BJ (cell line): Measurements from ENCODE around the gene LPAR1. TPM values are rescaled to one million over a fixed set of nuclear protein-coding genes. Genes with fewer than 3 reads are reported as not detected.

Experiments used
- CTCF ChIA-PET: fragments of 350-600 bp; formaldehyde crosslinking; extraction: SDS; loops from one replicate; lab custom pipeline; 2021; ENCODE audit warnings: antibody characterized with exemption, inconsistent platforms; lab: Yijun Ruan, JAX
- POLR2A ChIA-PET: fragments of 300-600 bp; sonication (Branson Sonifier 250); formaldehyde crosslinking; extraction: SDS; loops from one replicate; lab custom pipeline; 2021; ENCODE audit warnings: antibody characterized with exemption; lab: Charles Lee
- DNase-seq: peaks from one replicate; pipeline ENCODE4 v3.0.0-alpha.2; 2011; ENCODE audit warnings: low read depth
- H3K27me3 ChIP-seq: 2 replicates; pipeline ENCODE4 v1.6.0; 2011; ENCODE audit warnings: low read length; ENCODE audit not compliant: control insufficient read depth, insufficient read depth
- H3K36me3 ChIP-seq: 2 replicates; pipeline ENCODE4 v1.5.1; 2011; ENCODE audit warnings: low read length; ENCODE audit not compliant: control insufficient read depth, insufficient read depth
- H3K4me3 ChIP-seq: 2 replicates; pipeline ENCODE4 v1.5.1; 2011; ENCODE audit warnings: low read depth, mild to moderate bottlenecking, control low read depth, low read length
- polyA plus RNA-seq: library from polyadenylated mRNA; depleted of rRNA; stranded (reverse); fragments of >200 nt; gene quantifications from 2 replicates; pipeline ENCODE4 v1.2.3, GENCODE V29; 2011
- TF ChIP-seq, protein P1 (sequence below): IDR thresholded peaks from 2 replicates; pipeline ENCODE4 v1.5.1; 2011; ENCODE audit warnings: low read depth, mild to moderate bottlenecking, control low read depth, inconsistent platforms, low read length, moderate library complexity; ENCODE audit not compliant: insufficient read depth

LPAR1 gene
- polyA plus RNA-seq, 1 experiment: 224 TPM

- ChIA-PET CTCF (interaction anchor here (0.7 kb wide), 1 partner anchor 16 kb away, joined by 4 read pairs; no protein-coding TSS in a partner anchor), POLR2A (no interaction called here)
- Histone ChIP-seq H3K36me3 (no peaks in the 10 kb centered on the region), H3K27me3 (no peaks in the 10 kb centered on the region), H3K4me3 (no peak overlapping the region)
- TF ChIP-seq, protein P1, sequence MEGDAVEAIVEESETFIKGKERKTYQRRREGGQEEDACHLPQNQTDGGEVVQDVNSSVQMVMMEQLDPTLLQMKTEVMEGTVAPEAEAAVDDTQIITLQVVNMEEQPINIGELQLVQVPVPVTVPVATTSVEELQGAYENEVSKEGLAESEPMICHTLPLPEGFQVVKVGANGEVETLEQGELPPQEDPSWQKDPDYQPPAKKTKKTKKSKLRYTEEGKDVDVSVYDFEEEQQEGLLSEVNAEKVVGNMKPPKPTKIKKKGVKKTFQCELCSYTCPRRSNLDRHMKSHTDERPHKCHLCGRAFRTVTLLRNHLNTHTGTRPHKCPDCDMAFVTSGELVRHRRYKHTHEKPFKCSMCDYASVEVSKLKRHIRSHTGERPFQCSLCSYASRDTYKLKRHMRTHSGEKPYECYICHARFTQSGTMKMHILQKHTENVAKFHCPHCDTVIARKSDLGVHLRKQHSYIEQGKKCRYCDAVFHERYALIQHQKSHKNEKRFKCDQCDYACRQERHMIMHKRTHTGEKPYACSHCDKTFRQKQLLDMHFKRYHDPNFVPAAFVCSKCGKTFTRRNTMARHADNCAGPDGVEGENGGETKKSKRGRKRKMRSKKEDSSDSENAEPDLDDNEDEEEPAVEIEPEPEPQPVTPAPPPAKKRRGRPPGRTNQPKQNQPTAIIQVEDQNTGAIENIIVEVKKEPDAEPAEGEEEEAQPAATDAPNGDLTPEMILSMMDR: no peak
- DNase-seq: no peak
Observed at GRCh38 chr9:110949081-110949480, 89.2 kb downstream of the LPAR1 start.

DNA sequence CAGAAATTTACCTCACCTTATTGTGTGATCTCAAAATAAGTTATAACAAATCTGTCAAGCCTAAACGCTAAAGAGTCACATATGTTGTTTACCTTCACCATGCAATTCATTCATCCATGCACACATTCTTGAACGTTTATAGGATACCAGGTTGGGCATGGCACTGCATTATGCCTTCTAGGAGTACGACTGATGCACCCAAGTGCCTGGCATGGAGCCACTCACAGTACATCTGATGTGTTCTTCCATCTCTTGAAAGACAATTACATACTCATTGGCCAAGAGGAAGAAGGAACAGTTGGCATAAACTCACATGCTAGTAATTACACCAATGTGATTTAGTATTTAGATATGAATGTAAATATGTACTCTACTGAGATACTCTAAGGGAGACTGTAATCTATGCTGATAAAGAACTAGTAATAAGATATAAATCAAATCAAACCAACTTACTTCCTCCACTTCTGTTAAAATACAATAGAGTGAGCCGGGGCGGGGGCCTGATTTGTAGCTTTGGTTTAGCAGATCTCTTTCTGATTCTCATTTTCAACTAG lies 90.7 kb downstream of the LPAR1 start:
- Histone ChIP-seq H3K36me3 (no peaks in the 10 kb centered on the region), H3K4me3 (no peak overlapping the region), H3K27me3 (no peaks in the 10 kb centered on the region)
- POLR2A ChIA-PET: no interaction called here
- DNase-seq: no peak
- CTCF ChIA-PET: interaction anchor here (0.7 kb wide), 1 partner anchor 57 kb away, joined by 3 read pairs; no protein-coding TSS in a partner anchor
- TF ChIP-seq, protein P1: no peak

DNA sequence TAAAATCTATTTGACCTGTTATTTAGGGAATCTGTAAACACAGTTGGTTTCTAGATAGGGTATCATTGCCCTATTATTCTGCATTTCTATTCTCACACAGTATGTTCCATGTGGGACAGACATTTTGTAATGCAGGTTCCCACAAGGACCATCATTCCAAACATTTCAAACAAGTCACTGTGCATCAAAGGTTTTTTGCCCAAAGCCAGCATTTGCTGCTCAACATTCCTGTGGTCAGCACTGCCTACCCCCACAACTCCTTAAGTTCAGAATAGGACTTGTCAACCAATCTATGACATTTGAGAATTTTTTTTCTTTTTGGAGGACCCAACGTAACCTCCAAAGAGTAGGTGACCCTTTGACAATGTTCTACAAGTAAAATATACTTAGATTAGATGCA lies 95.7 kb downstream of the LPAR1 start:
- Histone ChIP-seq H3K36me3 (peaks cover 7% of the 10 kb centered on the region), H3K4me3 (no peak overlapping the region), H3K27me3 (no peaks in the 10 kb centered on the region)
- POLR2A ChIA-PET: no interaction called here
- TF ChIP-seq, protein P1: no peak
- CTCF ChIA-PET: no interaction called here
- no peak for DNase-seq

- ChIA-PET POLR2A (no interaction called here), CTCF (no interaction called here)
- TF ChIP-seq, protein P1: no peak
- DNase-seq: no peak
- H3K36me3 ChIP-seq: peaks cover 7% of the 10 kb centered on the region
- H3K27me3 ChIP-seq: no peaks in the 10 kb centered on the region
- no peak overlapping the region for H3K4me3 ChIP-seq
Observed at GRCh38 chr9:110940951-110941557, 97.2 kb downstream of the LPAR1 start.

GRCh38 chr9:110939573-110939972 lies 98.7 kb downstream of the LPAR1 start:
- no peak for DNase-seq
- TF ChIP-seq, protein P1: no peak
- Histone ChIP-seq H3K27me3 (no peaks in the 10 kb centered on the region), H3K4me3 (no peak overlapping the region), H3K36me3 (peaks cover 7% of the 10 kb centered on the region)
- CTCF ChIA-PET: no interaction called here
- POLR2A ChIA-PET: no interaction called here
